PC-3 (cell line): ENCODE measurements around the gene SIT1.

Source experiments
- EZH2phosphoT487 ChIP-seq: fragments of 300-600 bp; sonication (generic); IDR thresholded peaks from 2 replicates; pipeline ENCODE4 v1.6.1; 2018; ENCODE audit warnings: mild to moderate bottlenecking, antibody characterized with exemption, low read length, borderline replicate concordance
- TF ChIP-seq, protein P1 (sequence below): fragments of 300-600 bp; sonication (generic); conservative IDR thresholded peaks from 2 replicates; pipeline ENCODE4 v1.5.1; 2017; ENCODE audit warnings: antibody characterized with exemption, low read depth, mild to moderate bottlenecking, low read length

GRCh38 chr9:35687306-35687705, 36.6 kb upstream of the SIT1 start:
- TF ChIP-seq, protein P1, sequence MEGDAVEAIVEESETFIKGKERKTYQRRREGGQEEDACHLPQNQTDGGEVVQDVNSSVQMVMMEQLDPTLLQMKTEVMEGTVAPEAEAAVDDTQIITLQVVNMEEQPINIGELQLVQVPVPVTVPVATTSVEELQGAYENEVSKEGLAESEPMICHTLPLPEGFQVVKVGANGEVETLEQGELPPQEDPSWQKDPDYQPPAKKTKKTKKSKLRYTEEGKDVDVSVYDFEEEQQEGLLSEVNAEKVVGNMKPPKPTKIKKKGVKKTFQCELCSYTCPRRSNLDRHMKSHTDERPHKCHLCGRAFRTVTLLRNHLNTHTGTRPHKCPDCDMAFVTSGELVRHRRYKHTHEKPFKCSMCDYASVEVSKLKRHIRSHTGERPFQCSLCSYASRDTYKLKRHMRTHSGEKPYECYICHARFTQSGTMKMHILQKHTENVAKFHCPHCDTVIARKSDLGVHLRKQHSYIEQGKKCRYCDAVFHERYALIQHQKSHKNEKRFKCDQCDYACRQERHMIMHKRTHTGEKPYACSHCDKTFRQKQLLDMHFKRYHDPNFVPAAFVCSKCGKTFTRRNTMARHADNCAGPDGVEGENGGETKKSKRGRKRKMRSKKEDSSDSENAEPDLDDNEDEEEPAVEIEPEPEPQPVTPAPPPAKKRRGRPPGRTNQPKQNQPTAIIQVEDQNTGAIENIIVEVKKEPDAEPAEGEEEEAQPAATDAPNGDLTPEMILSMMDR = no peak
- TF ChIP-seq EZH2phosphoT487 = no peak
